ENCODE measurements around the gene UNC93A. TPM values are rescaled to one million over a fixed set of nuclear protein-coding genes. Genes with fewer than 3 reads are reported as not detected.

Gene UNC93A
- total RNA-seq, 6 experiments from 2014 or later, result not detected

DNA sequence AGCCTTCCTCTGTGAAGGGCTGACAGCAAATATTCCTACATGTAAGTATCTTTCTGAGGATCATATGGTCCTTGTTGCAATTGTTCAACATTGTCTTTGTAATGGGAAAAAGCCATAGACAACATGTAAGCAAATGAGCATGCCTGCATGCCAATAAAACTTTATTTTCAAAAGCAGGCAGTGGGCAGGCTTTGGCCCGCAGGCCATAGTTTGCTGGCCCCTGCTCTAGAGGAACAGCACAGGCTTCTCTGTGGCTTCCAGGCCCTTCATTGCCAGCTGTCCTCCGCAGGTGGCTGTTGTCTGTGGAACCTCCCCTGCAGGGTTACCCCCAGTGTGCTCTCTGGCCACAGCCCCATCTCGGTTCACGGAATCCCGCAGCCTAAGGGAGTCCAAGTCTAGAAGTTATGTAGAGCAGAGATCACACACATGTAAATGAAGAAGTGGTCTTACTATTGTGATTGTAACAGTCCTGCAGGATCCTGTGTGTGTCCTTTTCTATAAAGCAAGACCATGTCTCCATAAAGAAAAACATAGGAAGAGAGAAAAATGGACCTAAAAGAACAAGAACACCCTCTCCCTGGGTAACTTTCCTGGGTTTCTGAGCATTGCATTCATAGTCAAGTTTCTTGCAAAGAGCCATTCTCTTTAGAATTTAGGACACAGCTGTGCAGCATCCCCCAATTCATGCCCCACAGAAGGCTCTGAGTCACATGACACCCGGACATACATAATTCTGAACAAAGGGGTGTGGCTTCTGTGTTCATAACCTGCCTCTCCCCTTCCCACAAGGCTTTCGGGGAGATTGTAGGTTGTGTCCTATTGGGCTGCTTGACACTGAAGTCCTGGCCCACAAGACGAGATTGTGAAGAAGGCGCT lies 10.0 kb downstream of the UNC93A start:
- Mint-ChIP-seq H3K27ac (no peak overlapping the region), H3K9me3 (peaks cover 43% of the 10 kb centered on the region), H3K27me3 (ENCODE audit: insufficient read depth) (peaks cover 3% of the 10 kb centered on the region; the same call in 1 of the 2 replicates), H3K36me3 (ENCODE audit: low read depth) (no peaks in the 10 kb centered on the region; the same call in 1 of the 2 replicates), H3K4me3 (no peak overlapping the region), H3K4me1 (ENCODE audit: low read depth) (no peaks in the 10 kb centered on the region)
- DNase-seq, result no peak
- TF ChIP-seq, protein P1, sequence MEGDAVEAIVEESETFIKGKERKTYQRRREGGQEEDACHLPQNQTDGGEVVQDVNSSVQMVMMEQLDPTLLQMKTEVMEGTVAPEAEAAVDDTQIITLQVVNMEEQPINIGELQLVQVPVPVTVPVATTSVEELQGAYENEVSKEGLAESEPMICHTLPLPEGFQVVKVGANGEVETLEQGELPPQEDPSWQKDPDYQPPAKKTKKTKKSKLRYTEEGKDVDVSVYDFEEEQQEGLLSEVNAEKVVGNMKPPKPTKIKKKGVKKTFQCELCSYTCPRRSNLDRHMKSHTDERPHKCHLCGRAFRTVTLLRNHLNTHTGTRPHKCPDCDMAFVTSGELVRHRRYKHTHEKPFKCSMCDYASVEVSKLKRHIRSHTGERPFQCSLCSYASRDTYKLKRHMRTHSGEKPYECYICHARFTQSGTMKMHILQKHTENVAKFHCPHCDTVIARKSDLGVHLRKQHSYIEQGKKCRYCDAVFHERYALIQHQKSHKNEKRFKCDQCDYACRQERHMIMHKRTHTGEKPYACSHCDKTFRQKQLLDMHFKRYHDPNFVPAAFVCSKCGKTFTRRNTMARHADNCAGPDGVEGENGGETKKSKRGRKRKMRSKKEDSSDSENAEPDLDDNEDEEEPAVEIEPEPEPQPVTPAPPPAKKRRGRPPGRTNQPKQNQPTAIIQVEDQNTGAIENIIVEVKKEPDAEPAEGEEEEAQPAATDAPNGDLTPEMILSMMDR (IDR thresholded peaks at IDR 0.05), result no peak

DNA sequence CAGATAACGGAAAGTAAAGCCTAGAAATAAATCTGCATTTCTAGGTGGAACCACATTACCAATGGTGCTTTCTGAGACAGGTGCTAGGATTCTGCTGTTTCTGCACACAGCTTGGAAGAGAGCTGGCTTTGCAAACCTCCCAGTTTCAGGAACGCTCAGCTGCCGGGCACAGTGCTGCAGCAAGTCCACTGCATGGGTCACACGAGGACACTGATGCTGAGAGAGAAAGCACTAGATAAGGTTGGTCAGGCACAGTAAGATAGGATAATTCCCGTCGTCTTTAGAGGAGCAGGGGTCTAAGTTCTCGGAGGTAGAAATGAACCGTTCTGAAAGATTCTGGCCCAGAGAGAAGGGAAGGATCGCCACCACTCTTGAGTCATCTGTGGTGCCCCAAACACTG lies 11.0 kb downstream of the UNC93A start:
- no peak for DNase-seq
- peaks cover 39% of the 10 kb centered on the region for H3K9me3 Mint-ChIP-seq
- no peaks in the 10 kb centered on the region for H3K4me1 Mint-ChIP-seq (ENCODE audit: low read depth)
- no peak overlapping the region for H3K27ac Mint-ChIP-seq
- peaks cover under 1% of the 10 kb centered on the region; the same call in 1 of the 2 replicates for H3K36me3 Mint-ChIP-seq (ENCODE audit: low read depth)
- peaks cover 3% of the 10 kb centered on the region; the same call in 1 of the 2 replicates for H3K27me3 Mint-ChIP-seq (ENCODE audit: insufficient read depth)
- TF ChIP-seq, protein P1 (IDR thresholded peaks at IDR 0.05), result no peak
- H3K4me3 Mint-ChIP-seq, result no peak overlapping the region

DNA sequence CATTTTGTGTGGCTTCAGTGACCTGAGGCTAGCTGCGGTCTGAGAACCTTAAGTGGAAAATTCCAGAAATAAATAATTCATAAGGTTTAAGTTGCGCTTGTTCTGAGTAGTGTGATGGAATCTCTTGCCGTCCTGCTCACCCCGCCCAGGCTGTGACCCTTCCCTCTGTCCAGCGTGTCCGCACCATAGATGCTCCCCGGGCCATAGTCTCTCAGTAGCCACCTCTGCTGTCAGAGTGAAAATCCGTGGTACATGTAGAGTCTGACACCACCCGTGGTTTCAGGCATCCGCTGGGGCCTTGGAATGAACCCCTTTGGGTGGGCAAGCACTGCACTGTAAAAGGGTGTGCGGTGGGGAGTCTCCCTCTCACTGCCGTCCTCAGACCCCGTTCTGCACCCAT lies 11.7 kb downstream of the UNC93A start:
- Mint-ChIP-seq H3K36me3 (ENCODE audit: low read depth) (peaks cover 6% of the 10 kb centered on the region; the same call in 1 of the 2 replicates), H3K27me3 (ENCODE audit: insufficient read depth) (peaks cover 3% of the 10 kb centered on the region; the same call in 1 of the 2 replicates), H3K4me3 (no peak overlapping the region), H3K4me1 (ENCODE audit: low read depth) (no peaks in the 10 kb centered on the region), H3K27ac (no peak overlapping the region), H3K9me3 (peaks cover 37% of the 10 kb centered on the region)
- no peak for DNase-seq
- TF ChIP-seq, protein P1 (IDR thresholded peaks at IDR 0.05), result no peak

DNA sequence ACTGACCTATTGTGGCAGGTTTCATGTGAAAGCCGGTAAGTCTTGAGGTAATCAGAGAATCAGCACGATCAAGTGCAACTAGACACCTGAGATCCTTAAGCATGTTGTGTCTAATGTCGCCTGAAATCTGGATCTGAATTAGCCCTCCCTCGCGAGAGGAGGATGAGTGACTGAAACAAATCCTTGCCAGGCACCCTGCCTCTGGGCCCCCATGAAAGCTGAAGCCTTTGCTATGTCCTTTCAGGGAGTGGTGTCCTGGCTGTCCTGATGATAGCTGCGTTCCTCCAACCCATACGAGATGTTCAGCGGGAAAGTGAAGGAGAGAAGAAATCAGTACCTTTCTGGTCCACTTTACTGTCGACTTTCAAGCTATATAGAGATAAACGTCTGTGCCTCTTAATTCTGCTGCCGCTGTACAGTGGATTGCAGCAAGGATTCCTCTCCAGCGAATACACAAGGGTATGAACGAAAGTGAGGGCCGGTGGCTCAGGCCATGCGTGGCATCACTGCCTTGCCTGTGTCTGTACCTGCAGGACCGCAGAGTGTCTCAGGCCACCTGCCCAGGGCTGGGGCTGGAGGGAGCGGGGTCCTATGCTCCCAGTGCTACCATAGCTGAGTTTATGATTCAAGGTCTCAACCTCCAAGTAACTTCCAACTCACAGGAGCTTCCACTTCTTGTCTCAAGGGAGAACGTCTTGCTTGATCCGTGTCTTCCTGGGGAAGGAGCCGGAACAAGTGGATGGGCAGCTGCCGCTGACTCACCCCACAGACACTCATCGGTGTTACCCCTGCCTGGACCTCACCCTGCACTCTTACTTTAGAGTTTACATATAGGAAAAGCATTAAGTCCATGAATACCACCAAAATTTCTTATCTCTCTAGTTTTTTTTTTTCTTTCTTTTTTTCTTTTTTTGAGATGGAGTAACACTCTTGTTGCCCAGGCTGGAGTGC lies 12.8 kb downstream of the UNC93A start:
- no peak for DNase-seq
- Mint-ChIP-seq H3K27me3 (ENCODE audit: insufficient read depth) (peaks cover 3% of the 10 kb centered on the region; the same call in 1 of the 2 replicates), H3K9me3 (peaks cover 33% of the 10 kb centered on the region), H3K4me3 (no peak overlapping the region), H3K4me1 (ENCODE audit: low read depth) (no peaks in the 10 kb centered on the region), H3K36me3 (ENCODE audit: low read depth) (peaks cover 6% of the 10 kb centered on the region; the same call in 1 of the 2 replicates), H3K27ac (no peak overlapping the region)
- TF ChIP-seq, protein P1 (IDR thresholded peaks at IDR 0.05), result no peak

DNA sequence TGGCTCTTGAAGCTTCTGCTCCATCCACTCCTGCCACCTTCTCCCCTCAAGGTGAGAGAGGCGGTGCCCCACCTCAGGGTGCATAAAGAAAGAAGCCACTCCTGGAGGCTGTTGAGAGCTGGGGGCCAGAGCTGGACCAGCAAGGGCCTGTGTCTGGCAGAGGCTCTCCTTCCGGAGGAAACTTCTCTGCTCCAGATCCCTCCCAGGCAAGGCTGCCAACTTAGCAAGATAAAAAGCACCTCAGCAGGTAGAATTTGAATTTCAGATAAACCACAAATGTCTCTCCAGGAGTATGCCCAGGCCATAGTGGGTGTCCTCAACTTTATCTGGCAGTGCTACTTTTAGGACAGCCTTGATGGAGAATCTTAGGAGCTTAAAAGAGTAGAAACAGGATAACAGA lies 13.8 kb downstream of the UNC93A start:
- Mint-ChIP-seq H3K9me3 (peaks cover 36% of the 10 kb centered on the region), H3K27ac (no peak overlapping the region), H3K27me3 (ENCODE audit: insufficient read depth) (peaks cover 3% of the 10 kb centered on the region; the same call in 1 of the 2 replicates), H3K4me3 (no peak overlapping the region), H3K36me3 (ENCODE audit: low read depth) (peaks cover 6% of the 10 kb centered on the region; the same call in 1 of the 2 replicates), H3K4me1 (ENCODE audit: low read depth) (no peaks in the 10 kb centered on the region)
- TF ChIP-seq, protein P1 (IDR thresholded peaks at IDR 0.05), result no peak
- DNase-seq, result no peak
